ENCODE data around the gene CLN6. TPM values are rescaled to one million over a fixed set of nuclear protein-coding genes. Genes with fewer than 3 reads are reported as not detected.
A peak's percentile ranks its signal among the peaks of the same experiment; 100 is the strongest.

Gene CLN6
- total and polyA plus RNA-seq, 9 of the 15 experiments (the other 6 are each of a cell fraction or from before 2014, with no cell fraction given), result 0.71 to 53.3 (median 39.3) TPM

- TF ChIP-seq MECOM (CRISPR knock-in tag; IDR thresholded peaks at IDR 0.05) (0 out of 2 replicates have a peak, but pooled peaks have one; percentile 16), POLR2A (conservative IDR thresholded peaks at IDR 0.05) (no peak), ADNP (tag; IDR thresholded peaks at IDR 0.05) (peak; percentile 51; the same call in 1 of the 2 replicates), ARID1B (IDR thresholded peaks at IDR 0.05) (no peak), CHD1 (IDR thresholded peaks at IDR 0.05; ENCODE audit: low read length) (peak; percentile 30), L3MBTL2 (IDR thresholded peaks at IDR 0.05) (0 out of 2 replicates have a peak, but pooled peaks have one; percentile 16), ARID2 (IDR thresholded peaks at IDR 0.05) (no peak), KAT7 (CRISPR knock-in tag; IDR thresholded peaks at IDR 0.05; ENCODE audit: borderline replicate concordance) (peak; percentile 58), NRF1 (conservative IDR thresholded peaks at IDR 0.05 in 1 of 2, IDR thresholded peaks at IDR 0.05 in 1 of 2) (peak; percentile 49 to 61; a peak in 3 of 4 replicates)
Measured at GRCh38 chr15:68228143-68228970, 1.2 kb downstream of the CLN6 start (continued).

DNA sequence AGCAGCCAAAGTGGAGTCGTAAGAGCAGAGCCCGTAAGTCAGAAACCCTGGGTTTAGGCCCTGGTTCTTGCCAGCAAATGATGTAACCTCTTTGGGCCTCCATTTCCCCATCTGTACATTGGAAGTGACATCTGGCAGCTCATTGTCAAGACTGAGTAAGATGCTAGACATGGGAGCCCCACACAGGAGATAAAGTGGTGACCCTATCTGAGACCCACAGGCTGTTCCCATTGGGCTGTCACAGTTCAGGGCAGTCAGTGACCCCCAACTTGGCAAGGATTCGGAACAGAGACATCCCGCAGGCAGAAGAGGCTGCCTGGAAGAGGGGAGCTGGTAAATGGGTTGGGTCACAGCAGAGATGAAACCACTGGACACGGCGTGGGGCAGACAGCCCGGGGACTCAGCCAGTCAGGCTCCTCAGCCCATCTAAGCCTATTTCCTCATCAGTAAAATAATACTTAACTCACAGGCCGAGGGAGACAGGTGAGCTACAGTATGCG, 1.8 kb downstream of the CLN6 start:
- peaks cover 67% of the 10 kb centered on the region for H3K79me2 ChIP-seq (ENCODE audit: control insufficient read depth, insufficient read depth, low read length)
- H3K9me3 ChIP-seq (replicated peaks; ENCODE audit: control insufficient read depth, insufficient read depth, low read depth, low read length), result no peaks in the 10 kb centered on the region
- peak overlapping the region; percentile 93 for H3K4me3 ChIP-seq
- CTCF ChIA-PET (ENCODE audit: low intra/inter-chr PET ratio), result no interaction called here
- in situ Hi-C loops (cut with MboI), result no loop called here
- 12% methylated on average over 9 of the region's 9 CpGs for WGBS (ENCODE audit: insufficient coverage, low coverage, missing lambda C conversion rate)
- peak overlapping the region; percentile 91; the same call in 1 of the 2 replicates for H2AFZ ChIP-seq (ENCODE audit: low read depth, low read length)
- FAIRE-seq (peak; percentile 26), DNase-seq (ENCODE audit: extremely low read depth in 1 of 4, low spot score in 3 of 4) (peak in 3 of 4 experiments; percentile 31 to 43 (median 34)), ATAC-seq (peak; percentile 6)
- peak overlapping the region; percentile 99 for H3K4me2 ChIP-seq (ENCODE audit: insufficient read depth, low read length)
- peaks cover 6% of the 10 kb centered on the region for H3K9me1 ChIP-seq (ENCODE audit: control insufficient read depth, insufficient read depth, low read length)
- H4K20me1 ChIP-seq (replicated peaks; ENCODE audit: control insufficient read depth, insufficient read depth, low read length), result peaks cover 18% of the 10 kb centered on the region
- peaks cover 30% of the 10 kb centered on the region for H3K36me3 ChIP-seq (ENCODE audit: control insufficient read depth, insufficient read depth, low read length)
- POLR2A ChIA-PET, result interaction anchor here (0.5 to 2.7 kb wide), 8 partner anchors 9 to 69 kb away, joined by 3 to 10 read pairs (median 4); partner anchors contain the start of gene FEM1B
- no TSS peak for BruUV-seq (replicated peaks)
- H3K27ac ChIP-seq (ENCODE audit: extremely low read depth, low read depth, low read length), result peak overlapping the region; percentile 95
- H3K27me3 ChIP-seq (ENCODE audit: control insufficient read depth in 2 of 2, insufficient read depth in 2 of 2, low read length in 2 of 2), result no peaks in the 10 kb centered on the region
- H3K4me1 ChIP-seq (replicated peaks in 1 of 2; ENCODE audit: control insufficient read depth in 2 of 2, insufficient read depth in 2 of 2, low read length in 2 of 2), result peaks cover 30 to 36% of the 10 kb centered on the region in 2 experiments; a peak in 4 of 5 replicates
- peak overlapping the region; percentile 88 to 99 for H3K9ac ChIP-seq (ENCODE audit: insufficient read depth in 1 of 2, low read depth in 2 of 2, low read length in 2 of 2)
- intact Hi-C loops (cut with micrococcal nuclease), result no loop called here
- TF ChIP-seq MAFF (IDR thresholded peaks at IDR 0.05; ENCODE audit: low read length) (no peak), CC2D1A (IDR thresholded peaks at IDR 0.05) (no peak), CBFA2T3 (IDR thresholded peaks at IDR 0.05) (peak; percentile 37), RBFOX2 (IDR thresholded peaks at IDR 0.05; ENCODE audit: low read depth, low read length) (peak; percentile 33; the same call in 1 of the 2 replicates)
- TF ChIP-seq, protein P1, sequence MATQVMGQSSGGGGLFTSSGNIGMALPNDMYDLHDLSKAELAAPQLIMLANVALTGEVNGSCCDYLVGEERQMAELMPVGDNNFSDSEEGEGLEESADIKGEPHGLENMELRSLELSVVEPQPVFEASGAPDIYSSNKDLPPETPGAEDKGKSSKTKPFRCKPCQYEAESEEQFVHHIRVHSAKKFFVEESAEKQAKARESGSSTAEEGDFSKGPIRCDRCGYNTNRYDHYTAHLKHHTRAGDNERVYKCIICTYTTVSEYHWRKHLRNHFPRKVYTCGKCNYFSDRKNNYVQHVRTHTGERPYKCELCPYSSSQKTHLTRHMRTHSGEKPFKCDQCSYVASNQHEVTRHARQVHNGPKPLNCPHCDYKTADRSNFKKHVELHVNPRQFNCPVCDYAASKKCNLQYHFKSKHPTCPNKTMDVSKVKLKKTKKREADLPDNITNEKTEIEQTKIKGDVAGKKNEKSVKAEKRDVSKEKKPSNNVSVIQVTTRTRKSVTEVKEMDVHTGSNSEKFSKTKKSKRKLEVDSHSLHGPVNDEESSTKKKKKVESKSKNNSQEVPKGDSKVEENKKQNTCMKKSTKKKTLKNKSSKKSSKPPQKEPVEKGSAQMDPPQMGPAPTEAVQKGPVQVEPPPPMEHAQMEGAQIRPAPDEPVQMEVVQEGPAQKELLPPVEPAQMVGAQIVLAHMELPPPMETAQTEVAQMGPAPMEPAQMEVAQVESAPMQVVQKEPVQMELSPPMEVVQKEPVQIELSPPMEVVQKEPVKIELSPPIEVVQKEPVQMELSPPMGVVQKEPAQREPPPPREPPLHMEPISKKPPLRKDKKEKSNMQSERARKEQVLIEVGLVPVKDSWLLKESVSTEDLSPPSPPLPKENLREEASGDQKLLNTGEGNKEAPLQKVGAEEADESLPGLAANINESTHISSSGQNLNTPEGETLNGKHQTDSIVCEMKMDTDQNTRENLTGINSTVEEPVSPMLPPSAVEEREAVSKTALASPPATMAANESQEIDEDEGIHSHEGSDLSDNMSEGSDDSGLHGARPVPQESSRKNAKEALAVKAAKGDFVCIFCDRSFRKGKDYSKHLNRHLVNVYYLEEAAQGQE (IDR thresholded peaks at IDR 0.05; ENCODE audit: borderline replicate concordance), result no peak
- TF ChIP-seq, protein P1 (CRISPR knock-in tag; IDR thresholded peaks at IDR 0.05; ENCODE audit: low read depth), result no peak
